ENCODE results near the gene HMCN2. TPM values are rescaled to one million over a fixed set of nuclear protein-coding genes. Genes with fewer than 3 reads are reported as not detected.

The HMCN2 gene
- polyA plus RNA-seq, 1 experiment: under 0.01 TPM

DNA sequence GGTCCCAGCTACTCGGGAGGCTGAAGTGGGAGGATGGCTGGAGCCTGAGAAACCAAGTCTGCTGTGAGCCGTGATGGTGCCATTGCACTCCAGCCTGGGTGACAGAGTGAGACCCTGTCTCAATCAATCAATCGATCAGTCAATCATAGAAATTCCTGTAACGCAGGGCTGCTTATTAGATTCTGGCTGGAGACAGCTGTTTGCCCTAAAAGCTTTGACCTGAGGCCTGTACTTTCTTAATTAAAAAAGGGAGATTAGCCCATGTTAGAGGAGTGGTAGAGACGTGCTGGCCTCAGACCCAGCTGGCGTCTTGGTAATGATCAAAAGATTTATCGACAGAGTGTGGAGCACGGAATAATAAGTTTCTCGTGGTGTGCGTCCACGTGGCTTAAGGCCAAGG is 40.5 kb upstream of the HMCN2 start:
- TF ChIP-seq, protein P1, sequence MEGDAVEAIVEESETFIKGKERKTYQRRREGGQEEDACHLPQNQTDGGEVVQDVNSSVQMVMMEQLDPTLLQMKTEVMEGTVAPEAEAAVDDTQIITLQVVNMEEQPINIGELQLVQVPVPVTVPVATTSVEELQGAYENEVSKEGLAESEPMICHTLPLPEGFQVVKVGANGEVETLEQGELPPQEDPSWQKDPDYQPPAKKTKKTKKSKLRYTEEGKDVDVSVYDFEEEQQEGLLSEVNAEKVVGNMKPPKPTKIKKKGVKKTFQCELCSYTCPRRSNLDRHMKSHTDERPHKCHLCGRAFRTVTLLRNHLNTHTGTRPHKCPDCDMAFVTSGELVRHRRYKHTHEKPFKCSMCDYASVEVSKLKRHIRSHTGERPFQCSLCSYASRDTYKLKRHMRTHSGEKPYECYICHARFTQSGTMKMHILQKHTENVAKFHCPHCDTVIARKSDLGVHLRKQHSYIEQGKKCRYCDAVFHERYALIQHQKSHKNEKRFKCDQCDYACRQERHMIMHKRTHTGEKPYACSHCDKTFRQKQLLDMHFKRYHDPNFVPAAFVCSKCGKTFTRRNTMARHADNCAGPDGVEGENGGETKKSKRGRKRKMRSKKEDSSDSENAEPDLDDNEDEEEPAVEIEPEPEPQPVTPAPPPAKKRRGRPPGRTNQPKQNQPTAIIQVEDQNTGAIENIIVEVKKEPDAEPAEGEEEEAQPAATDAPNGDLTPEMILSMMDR (IDR thresholded peaks at IDR 0.05; ENCODE audit: low read depth, low read length): no peak
- H3K27me3 ChIP-seq (ENCODE audit: control insufficient read depth, insufficient read depth, low read length): no peaks in the 10 kb centered on the region
- peaks cover 25% of the 10 kb centered on the region for H3K9me3 ChIP-seq (ENCODE audit: control insufficient read depth, insufficient read depth, low read length)
- ChIA-PET CTCF (interaction anchor here (1.1 kb wide), 1 partner anchor 18 kb away, joined by 3 read pairs; no protein-coding TSS in a partner anchor), POLR2A (no interaction called here)
- H3K27ac ChIP-seq (ENCODE audit: low read depth, low read length): no peak overlapping the region
- H3K4me3 ChIP-seq (ENCODE audit: low read depth, low read length): no peak overlapping the region
- DNase-seq (ENCODE audit: low read depth, low spot score): no peak

DNA sequence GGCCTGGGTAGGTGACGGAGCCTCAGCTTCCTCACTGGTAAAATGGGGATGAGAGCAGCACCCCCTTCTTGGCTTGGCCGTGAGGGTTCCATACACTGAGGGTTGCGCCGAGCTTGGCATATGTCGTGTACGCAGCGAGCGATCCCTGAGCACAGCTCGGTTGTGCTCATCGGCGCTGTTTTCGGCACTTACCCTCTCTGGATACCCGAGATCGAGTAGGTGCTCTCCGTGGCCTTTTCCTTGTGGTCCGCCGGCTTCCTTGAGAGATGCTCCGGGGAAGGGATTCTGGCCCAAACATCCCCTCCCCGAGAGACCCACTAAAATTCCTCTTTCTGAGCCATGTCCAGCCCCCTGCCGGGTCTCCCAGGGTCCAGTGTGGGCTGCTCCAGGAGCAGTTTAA is 40.0 kb upstream of the HMCN2 start:
- CTCF ChIA-PET: no interaction called here
- TF ChIP-seq, protein P1 (IDR thresholded peaks at IDR 0.05; ENCODE audit: low read depth, low read length): no peak
- no peaks in the 10 kb centered on the region for H3K27me3 ChIP-seq (ENCODE audit: control insufficient read depth, insufficient read depth, low read length)
- H3K9me3 ChIP-seq (ENCODE audit: control insufficient read depth, insufficient read depth, low read length): peaks cover 25% of the 10 kb centered on the region
- H3K27ac ChIP-seq (ENCODE audit: low read depth, low read length): no peak overlapping the region
- DNase-seq (ENCODE audit: low read depth, low spot score): no peak
- POLR2A ChIA-PET: no interaction called here
- H3K4me3 ChIP-seq (ENCODE audit: low read depth, low read length): no peak overlapping the region

DNA sequence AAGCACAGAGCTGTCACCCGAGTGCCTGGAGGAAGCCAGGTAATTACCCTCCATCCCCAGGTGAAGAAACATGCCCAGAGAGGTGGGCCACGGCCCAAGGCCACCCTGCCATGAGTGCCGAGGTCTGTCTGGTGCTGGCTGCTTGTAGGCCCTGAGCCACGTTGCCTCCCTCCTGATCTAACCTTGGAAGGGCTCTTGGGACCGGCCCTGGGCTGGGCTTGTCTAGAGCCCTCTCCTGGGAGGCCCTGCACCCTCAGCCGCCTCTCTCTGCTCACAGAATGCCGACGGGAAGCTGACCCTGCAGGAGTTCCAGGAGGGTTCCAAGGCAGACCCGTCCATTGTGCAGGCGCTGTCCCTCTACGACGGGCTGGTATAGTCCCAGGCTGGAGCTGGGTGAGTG is 39.4 kb upstream of the HMCN2 start:
- H3K27me3 ChIP-seq (ENCODE audit: control insufficient read depth, insufficient read depth, low read length): no peaks in the 10 kb centered on the region
- CTCF ChIA-PET: no interaction called here
- DNase-seq (ENCODE audit: low read depth, low spot score): no peak
- TF ChIP-seq, protein P1 (IDR thresholded peaks at IDR 0.05; ENCODE audit: low read depth, low read length): no peak
- H3K4me3 ChIP-seq (ENCODE audit: low read depth, low read length): no peak overlapping the region
- H3K27ac ChIP-seq (ENCODE audit: low read depth, low read length): no peak overlapping the region
- POLR2A ChIA-PET: no interaction called here
- peaks cover 25% of the 10 kb centered on the region for H3K9me3 ChIP-seq (ENCODE audit: control insufficient read depth, insufficient read depth, low read length)

DNA sequence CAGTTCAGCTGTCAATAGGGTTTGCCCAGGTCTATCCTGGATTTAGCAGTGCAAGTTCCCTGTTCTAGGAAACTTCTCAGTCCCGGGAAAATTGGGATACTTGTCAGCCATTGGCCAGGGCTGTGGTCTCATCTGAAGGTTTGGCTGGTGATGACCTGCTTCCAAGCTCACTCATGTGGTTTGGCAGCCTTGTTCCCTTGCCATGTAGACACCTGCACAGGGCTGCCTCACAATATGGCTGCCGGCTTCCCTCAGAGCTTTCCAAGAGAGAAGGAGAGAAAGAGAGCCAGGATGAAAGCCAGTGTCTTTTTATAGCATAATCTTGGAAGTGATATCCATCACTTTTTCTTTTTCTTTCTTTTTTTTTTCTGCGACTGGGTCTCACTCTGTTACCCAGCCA is 37.7 kb upstream of the HMCN2 start:
- Histone ChIP-seq H3K27me3 (ENCODE audit: control insufficient read depth, insufficient read depth, low read length) (no peaks in the 10 kb centered on the region), H3K27ac (ENCODE audit: low read depth, low read length) (no peak overlapping the region), H3K9me3 (ENCODE audit: control insufficient read depth, insufficient read depth, low read length) (peaks cover 25% of the 10 kb centered on the region), H3K4me3 (ENCODE audit: low read depth, low read length) (no peak overlapping the region)
- DNase-seq (ENCODE audit: low read depth, low spot score): no peak
- TF ChIP-seq, protein P1 (IDR thresholded peaks at IDR 0.05; ENCODE audit: low read depth, low read length): no peak
- ChIA-PET CTCF (no interaction called here), POLR2A (no interaction called here)

DNA sequence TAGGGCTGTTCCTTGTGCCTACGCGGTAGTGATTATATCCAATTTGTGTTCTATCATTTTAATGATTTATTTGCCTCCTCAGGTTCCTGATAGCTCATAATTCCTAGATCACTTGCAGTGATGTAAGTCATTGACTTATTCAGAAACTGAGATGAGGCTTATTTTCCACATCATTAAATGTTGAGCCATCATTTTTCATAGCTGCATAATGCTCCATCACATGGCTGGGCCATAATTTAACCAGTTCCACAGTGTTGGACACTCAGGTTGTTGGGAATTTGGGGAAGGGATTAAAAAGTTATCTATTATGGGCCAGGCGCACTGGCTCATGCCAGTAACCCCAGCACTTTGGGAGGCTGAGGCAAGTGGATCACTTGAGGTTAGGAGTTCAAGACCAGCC is 35.8 kb upstream of the HMCN2 start:
- H3K27me3 ChIP-seq (ENCODE audit: control insufficient read depth, insufficient read depth, low read length): no peaks in the 10 kb centered on the region
- H3K27ac ChIP-seq (ENCODE audit: low read depth, low read length): no peak overlapping the region
- no peak for DNase-seq (ENCODE audit: low read depth, low spot score)
- CTCF ChIA-PET: interaction anchor here (0.8 to 1.6 kb wide), 4 partner anchors 9 to 122 kb away, joined by 3 to 9 read pairs (median 5); no protein-coding TSS in a partner anchor
- H3K4me3 ChIP-seq (ENCODE audit: low read depth, low read length): no peak overlapping the region
- TF ChIP-seq, protein P1 (IDR thresholded peaks at IDR 0.05; ENCODE audit: low read depth, low read length): no peak
- POLR2A ChIA-PET: no interaction called here
- peaks cover 25% of the 10 kb centered on the region for H3K9me3 ChIP-seq (ENCODE audit: control insufficient read depth, insufficient read depth, low read length)

All from AG04450 (cell line).